ENCODE results near the gene TLK2. TPM values are rescaled to one million over a fixed set of nuclear protein-coding genes. Genes with fewer than 3 reads are reported as not detected.
"Not testable (repeated sequence)": the region's sequence is repeated elsewhere in the genome, so short reads cannot be mapped to it uniquely, and the experiment has no call there.

The TLK2 gene
- total RNA-seq, 1 donor from 2014 or later, result 57.0 TPM

DNA sequence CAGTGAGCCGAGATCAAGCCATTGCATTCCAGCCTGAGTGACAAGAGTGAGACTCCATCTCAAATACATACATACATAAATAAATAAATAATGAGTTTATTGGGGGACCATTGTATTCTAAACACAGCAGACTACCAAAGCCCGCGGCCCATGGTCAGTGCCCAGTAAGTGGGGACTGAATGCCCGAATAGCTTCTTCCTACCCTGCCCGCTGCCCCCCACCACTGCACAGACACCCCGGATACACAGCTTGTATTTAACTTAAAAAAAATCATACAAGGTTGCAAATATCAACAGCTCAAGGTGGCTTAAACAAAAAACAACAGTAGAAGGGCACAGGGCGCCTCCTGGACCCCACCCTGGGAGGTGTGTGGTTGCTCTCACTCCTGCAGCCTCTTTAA is 22.6 kb upstream of the TLK2 start:
- Mint-ChIP-seq H3K27ac (peak overlapping the region; percentile 46), H3K4me1 (peaks cover 59% of the 10 kb centered on the region), H3K36me3 (ENCODE audit: low read depth) (peaks cover 2% of the 10 kb centered on the region), H3K4me3 (no peak overlapping the region), H3K27me3 (no peaks in the 10 kb centered on the region), H3K9me3 (no peaks in the 10 kb centered on the region)
- POLR2A ChIA-PET, result no interaction called here
- TF ChIP-seq, protein P1, sequence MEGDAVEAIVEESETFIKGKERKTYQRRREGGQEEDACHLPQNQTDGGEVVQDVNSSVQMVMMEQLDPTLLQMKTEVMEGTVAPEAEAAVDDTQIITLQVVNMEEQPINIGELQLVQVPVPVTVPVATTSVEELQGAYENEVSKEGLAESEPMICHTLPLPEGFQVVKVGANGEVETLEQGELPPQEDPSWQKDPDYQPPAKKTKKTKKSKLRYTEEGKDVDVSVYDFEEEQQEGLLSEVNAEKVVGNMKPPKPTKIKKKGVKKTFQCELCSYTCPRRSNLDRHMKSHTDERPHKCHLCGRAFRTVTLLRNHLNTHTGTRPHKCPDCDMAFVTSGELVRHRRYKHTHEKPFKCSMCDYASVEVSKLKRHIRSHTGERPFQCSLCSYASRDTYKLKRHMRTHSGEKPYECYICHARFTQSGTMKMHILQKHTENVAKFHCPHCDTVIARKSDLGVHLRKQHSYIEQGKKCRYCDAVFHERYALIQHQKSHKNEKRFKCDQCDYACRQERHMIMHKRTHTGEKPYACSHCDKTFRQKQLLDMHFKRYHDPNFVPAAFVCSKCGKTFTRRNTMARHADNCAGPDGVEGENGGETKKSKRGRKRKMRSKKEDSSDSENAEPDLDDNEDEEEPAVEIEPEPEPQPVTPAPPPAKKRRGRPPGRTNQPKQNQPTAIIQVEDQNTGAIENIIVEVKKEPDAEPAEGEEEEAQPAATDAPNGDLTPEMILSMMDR (IDR thresholded peaks at IDR 0.05), result no peak
- ATAC-seq (ENCODE audit: low read depth) (no peak), DNase-seq (no peak)
- CTCF ChIA-PET, result no interaction called here
- intact Hi-C loops (cut with micrococcal nuclease), result no loop called here

DNA sequence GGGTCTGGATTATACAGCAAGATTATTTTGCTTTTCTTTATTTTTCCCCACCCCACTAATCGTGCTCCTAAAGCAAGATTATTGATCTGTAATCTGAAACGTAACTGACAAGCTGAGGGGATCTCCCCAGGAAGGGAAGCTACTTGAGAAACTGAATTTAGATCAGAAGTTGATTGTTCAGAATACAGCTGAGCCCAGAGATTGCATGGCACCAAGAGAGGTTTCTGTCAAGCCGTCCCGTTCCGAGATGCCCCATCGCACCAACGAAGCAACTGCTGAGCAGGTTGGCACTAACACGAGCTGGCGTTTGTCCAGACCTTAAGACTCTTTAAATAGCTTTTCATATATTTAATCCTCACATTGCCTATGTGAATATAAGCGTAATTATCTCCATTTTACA is 20.1 kb upstream of the TLK2 start:
- peaks cover 49% of the 10 kb centered on the region for H3K4me1 Mint-ChIP-seq
- H3K27me3 Mint-ChIP-seq; DNase-seq; CTCF ChIA-PET; H3K36me3 Mint-ChIP-seq (ENCODE audit: low read depth); H3K9me3 Mint-ChIP-seq; intact Hi-C loops (cut with micrococcal nuclease): not testable (repeated sequence)
- peak overlapping the region; percentile 71 for H3K4me3 Mint-ChIP-seq
- POLR2A ChIA-PET, result interaction anchor here (0.8 kb wide), 1 partner anchor 12 kb away, joined by 3 read pairs; no protein-coding TSS in a partner anchor
- ATAC-seq (ENCODE audit: low read depth), result peak; percentile 38
- peak overlapping the region; percentile 63 for H3K27ac Mint-ChIP-seq

DNA sequence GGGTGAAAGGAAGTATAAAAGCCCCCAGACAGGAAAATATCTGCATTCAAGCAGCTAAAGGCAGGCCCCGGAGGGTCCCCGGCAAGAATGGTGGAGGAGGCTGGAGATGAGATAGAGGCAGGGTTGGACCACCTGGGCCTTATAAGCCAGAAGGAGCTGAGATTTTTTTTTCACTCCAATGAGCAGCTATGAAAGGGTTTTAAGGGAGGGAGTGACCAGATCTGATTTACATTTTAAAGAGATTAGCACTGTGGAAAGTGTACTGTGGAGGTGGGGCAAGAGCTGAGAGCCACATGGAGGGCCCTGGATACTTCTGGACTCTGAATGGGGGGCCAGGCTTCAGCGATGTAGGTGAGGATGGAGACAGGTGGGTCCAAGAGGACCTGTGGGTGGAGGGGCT is 14.2 kb upstream of the TLK2 start:
- intact Hi-C loops (cut with micrococcal nuclease); H3K4me3 Mint-ChIP-seq; H3K36me3 Mint-ChIP-seq (ENCODE audit: low read depth); POLR2A ChIA-PET; DNase-seq; ATAC-seq (ENCODE audit: low read depth); H3K27me3 Mint-ChIP-seq; H3K27ac Mint-ChIP-seq; H3K9me3 Mint-ChIP-seq; CTCF ChIA-PET: not testable (repeated sequence)
- peaks cover 11% of the 10 kb centered on the region for H3K4me1 Mint-ChIP-seq

DNA sequence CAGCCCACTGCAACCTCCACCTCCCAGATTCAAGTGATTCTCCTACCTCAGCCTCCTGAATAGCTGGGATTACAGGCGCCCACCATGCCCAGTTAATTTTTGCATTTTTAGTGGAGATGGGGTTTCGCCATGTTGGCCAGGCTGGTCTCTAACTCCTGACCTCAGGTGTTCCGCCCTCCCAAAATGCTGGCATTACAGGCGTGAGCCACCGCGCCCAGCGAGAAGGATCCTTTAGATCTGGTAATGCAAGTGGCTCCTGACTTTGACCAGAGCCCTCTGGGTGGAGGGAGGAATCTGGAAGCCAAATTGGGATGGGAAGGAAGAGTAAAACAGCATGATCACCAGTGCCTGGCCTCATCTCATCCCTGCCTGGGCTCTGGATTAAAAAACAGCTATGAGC is 13.4 kb upstream of the TLK2 start:
- ATAC-seq (ENCODE audit: low read depth); H3K9me3 Mint-ChIP-seq; intact Hi-C loops (cut with micrococcal nuclease); H3K27ac Mint-ChIP-seq; POLR2A ChIA-PET; H3K27me3 Mint-ChIP-seq; H3K4me1 Mint-ChIP-seq; H3K36me3 Mint-ChIP-seq (ENCODE audit: low read depth); DNase-seq; CTCF ChIA-PET; H3K4me3 Mint-ChIP-seq: not testable (repeated sequence)

DNA sequence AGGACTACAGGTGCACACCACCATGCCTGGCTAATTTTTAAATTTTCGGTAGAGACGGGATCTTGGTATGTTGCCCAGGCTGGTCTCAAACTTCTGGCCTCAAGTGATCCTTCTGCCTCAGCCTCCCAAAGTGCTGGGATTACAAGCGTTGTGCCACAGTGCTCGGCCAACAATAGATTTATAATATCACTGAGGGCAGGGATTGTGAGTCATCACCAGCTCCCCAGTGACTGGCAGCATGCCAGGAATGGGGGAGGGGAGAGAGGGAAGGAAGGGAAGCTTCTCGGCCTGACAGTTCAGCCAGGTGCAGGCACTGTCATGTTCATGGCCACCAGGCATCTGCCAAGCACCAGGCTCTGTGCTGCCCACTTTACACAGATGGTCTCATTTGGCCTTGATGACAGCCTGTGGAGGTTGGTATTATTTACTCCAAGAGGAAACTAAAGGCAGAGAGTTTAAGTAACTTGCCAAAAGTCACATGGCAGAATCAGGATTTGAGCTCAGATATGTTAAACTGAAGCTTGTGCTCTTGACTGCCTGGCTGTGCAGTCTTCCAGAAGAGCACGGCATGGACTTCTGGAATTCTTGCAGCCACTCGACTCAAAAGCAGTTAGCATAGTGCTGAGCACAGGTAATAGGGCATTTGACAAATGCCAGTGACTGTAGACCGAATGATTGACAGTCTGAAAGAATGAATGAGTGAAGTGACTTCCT is 7.8 kb upstream of the TLK2 start:
- POLR2A ChIA-PET, result interaction anchor here (1.0 kb wide), 1 partner anchor 12 kb away, joined by 3 read pairs; no protein-coding TSS in a partner anchor
- H3K4me1 Mint-ChIP-seq; H3K27me3 Mint-ChIP-seq; intact Hi-C loops (cut with micrococcal nuclease); CTCF ChIA-PET; H3K4me3 Mint-ChIP-seq; H3K36me3 Mint-ChIP-seq (ENCODE audit: low read depth); H3K9me3 Mint-ChIP-seq: not testable (repeated sequence)
- peak; percentile 49 for DNase-seq
- H3K27ac Mint-ChIP-seq, result peak overlapping the region; percentile 59
- peak; percentile 52 for ATAC-seq (ENCODE audit: low read depth)

DNA sequence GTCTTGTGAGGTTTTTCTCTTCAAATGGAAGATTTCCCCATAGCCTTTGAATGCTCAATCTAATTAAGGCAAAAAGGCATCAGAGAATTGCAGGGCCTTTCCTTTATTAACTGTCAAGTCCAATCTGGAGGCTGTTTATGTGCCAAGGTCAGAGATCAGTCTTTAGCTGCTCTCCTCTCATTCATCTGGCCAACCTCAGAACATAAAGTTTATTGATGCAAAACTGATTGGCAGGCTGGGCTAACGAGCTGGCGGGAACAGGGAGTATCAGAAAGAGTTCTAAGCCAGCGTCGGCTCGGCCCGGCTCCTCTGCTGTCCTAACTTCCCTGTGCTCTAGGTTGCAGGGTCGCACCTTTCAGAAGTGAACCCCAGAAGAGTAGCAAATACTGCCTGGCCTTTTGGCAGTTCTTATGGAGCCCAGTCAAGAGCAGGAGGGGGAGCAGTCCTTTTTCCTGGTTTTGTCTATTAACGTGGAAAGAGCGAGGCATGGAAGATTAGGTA is 7.2 kb upstream of the TLK2 start:
- DNase-seq; intact Hi-C loops (cut with micrococcal nuclease); CTCF ChIA-PET; H3K36me3 Mint-ChIP-seq (ENCODE audit: low read depth); H3K27me3 Mint-ChIP-seq; H3K4me1 Mint-ChIP-seq; H3K4me3 Mint-ChIP-seq; H3K9me3 Mint-ChIP-seq; ATAC-seq (ENCODE audit: low read depth): not testable (repeated sequence)
- POLR2A ChIA-PET, result interaction anchor here (1.0 kb wide), 1 partner anchor 13 kb away, joined by 3 read pairs; no protein-coding TSS in a partner anchor
- peak overlapping the region; percentile 59 for H3K27ac Mint-ChIP-seq

DNA sequence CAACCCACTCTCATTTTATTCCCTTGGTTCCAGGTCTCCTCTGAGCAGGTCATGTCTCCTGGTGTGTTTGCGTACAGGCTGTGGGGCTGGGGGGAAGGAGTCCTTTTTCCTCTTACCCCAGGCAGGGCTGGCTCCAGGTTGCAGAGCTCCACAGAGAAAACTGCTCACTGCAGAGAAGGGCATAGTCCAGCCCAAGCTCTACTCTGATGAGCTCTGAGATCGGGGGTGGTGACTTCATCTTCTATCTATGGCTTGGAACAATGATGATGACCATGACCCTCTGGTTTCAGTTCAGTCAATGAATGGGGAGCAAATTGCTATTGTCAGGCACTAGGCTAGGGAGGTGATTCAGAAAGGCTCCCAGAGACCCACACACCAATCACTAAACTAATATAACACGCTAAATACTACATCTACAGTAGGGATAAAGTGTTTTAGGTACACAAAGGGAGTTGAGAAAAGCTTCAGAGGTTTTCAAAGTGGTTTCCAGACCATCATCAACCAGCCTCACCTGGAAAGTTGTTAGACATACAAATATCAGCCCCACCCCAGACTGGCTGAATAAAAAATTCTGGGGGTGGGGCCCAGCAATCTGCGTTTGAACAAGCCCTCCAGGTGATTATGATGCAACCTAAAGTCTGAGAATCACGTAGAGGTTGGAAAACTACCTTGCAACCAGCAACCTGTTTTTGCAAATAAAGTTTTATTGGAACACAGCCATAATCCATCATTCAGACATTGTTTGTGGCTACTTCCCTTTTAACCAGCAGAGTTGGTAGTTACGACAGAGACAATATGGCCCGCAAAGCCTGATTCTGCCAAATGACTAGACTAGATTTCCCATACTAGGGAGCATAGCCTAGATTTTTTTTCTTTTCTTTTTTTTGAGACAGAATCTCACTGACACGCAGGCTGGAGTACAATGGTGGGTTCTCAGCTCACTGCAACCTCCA is 5.3 kb upstream of the TLK2 start:
- H3K9me3 Mint-ChIP-seq; H3K27ac Mint-ChIP-seq; POLR2A ChIA-PET; ATAC-seq (ENCODE audit: low read depth); DNase-seq; CTCF ChIA-PET; H3K36me3 Mint-ChIP-seq (ENCODE audit: low read depth); H3K4me3 Mint-ChIP-seq; intact Hi-C loops (cut with micrococcal nuclease); H3K27me3 Mint-ChIP-seq: not testable (repeated sequence)
- H3K4me1 Mint-ChIP-seq, result peaks cover 18% of the 10 kb centered on the region

DNA sequence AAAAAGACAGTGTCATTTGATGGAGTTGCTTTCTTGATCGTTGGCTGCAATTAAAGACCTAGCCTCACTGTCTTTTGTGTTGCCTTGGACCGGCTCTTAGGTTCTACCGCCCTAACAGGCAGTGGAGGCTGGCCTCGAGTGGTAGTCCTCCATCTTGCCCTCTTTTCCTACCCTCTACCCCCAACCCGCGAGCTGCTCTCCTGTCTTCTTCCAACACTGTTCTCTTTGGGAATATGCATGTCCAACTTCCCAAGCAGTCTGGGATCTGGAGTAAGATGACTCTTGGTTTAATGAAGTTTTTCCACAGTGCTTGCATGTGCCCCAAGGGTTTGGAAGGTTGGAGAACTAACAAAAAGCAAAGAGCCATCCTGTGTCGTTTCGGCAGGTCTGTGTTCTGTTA is 1.5 kb upstream of the TLK2 start:
- H3K9me3 Mint-ChIP-seq; intact Hi-C loops (cut with micrococcal nuclease); H3K27me3 Mint-ChIP-seq; ATAC-seq (ENCODE audit: low read depth); DNase-seq; POLR2A ChIA-PET; CTCF ChIA-PET: not testable (repeated sequence)
- Mint-ChIP-seq H3K36me3 (ENCODE audit: low read depth) (peaks cover 14% of the 10 kb centered on the region), H3K4me1 (peaks cover 34% of the 10 kb centered on the region), H3K4me3 (peak overlapping the region; percentile 83), H3K27ac (peak overlapping the region; percentile 81)

DNA sequence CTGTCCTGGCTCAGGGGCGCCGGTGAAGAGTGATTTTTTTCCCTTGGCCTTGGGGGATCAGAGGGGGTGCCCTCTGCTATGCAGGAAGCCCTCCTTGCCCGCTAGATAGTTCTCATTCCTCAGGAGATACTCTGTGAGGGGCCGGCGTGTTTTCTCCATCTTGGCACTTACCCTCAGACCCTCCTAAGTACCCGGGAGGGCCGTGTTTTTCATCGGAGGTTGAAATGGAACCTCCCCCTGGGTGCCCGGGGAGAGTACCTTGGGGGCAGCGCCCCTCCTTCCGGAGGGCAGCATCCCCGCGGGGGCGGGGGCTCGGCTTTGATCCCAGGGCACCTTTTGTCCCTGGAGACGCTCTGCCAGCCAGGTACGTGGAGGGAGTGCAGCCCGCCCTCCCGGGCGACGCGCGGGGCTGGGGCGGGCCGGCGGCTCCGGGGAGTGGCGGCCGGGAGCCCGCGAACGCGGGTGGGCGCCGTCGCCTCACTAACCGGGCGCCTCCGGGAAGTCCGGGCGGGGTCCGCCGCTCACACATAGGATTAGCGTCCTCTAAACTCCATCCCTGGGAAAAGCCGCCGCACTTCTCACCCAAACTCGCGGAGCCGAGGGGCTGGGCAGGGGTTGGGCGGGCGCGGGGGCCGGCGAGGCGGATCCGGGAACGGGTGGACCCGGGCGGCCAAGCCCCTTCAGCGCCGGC is 762 bp upstream of the TLK2 start:
- H3K9me3 Mint-ChIP-seq, DNase-seq, POLR2A ChIA-PET, CTCF ChIA-PET, H3K27me3 Mint-ChIP-seq: not testable (repeated sequence)
- peak overlapping the region; percentile 83 for H3K4me3 Mint-ChIP-seq
- peaks cover 19% of the 10 kb centered on the region for H3K36me3 Mint-ChIP-seq (ENCODE audit: low read depth)
- intact Hi-C loops (cut with micrococcal nuclease), result loop anchor here (2.0 kb wide), 1 partner anchor 55 kb away; the partner anchor contains the start of gene METTL2A
- ATAC-seq (ENCODE audit: low read depth), result peak; percentile 33
- peak overlapping the region; percentile 81 for H3K27ac Mint-ChIP-seq
- H3K4me1 Mint-ChIP-seq, result peaks cover 39% of the 10 kb centered on the region

DNA sequence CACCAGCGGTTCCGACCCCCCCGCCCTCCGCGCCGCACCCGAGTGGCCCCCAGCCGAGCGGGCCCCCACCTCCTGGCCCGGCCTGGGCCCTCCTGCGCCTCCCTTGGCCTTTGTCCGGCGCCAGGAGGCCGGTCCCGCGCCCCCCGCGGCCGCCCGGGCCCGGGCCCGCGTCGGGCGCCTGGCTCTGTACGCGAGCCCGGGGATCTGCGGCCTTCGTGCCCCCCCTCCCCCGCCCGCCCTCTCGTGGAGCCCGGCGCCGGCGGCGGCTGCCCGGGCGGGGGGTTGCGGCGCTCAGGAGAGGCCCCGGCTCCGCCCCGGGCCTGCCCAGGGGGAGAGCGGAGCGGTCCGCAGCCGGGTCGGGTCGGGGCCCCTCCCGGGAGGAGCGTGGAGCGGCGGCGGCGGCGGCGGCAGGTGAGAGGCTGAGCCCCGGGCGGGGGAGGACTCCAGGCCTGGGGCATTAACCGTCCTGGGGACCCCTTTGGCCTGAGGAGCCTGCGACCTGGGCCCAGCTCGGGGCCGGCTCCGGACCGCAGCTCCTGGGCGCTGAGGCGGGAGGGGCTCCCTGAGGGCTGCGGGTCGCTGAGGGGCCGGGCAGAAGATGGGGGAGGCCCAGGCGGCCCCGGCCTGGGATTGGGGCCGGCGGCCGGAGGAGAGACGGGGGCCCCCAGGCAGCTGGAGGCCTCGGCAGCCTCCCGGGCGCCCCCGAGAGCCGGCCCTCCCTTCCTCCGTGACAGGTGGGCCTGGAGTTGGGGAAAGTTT is 434 bp downstream of the TLK2 start:
- Mint-ChIP-seq H3K36me3 (ENCODE audit: low read depth) (peaks cover 30% of the 10 kb centered on the region), H3K4me3 (peak overlapping the region; percentile 86), H3K4me1 (peaks cover 41% of the 10 kb centered on the region), H3K27ac (peak overlapping the region; percentile 90)
- H3K9me3 Mint-ChIP-seq, H3K27me3 Mint-ChIP-seq, DNase-seq, CTCF ChIA-PET: not testable (repeated sequence)
- peak; percentile 29 for ATAC-seq (ENCODE audit: low read depth)
- intact Hi-C loops (cut with micrococcal nuclease), result loop anchor here (2.0 kb wide), 1 partner anchor 56 kb away; the partner anchor contains the start of gene METTL2A
- POLR2A ChIA-PET, result interaction anchor here (1.0 kb wide), 1 partner anchor 20 kb away, joined by 6 read pairs; no protein-coding TSS in a partner anchor

Measured in activated B cell treated with CpG ODN at 0.5 μM for 24 hours (primary cell).